ENCODE results near the gene RHBDD2.

GRCh38 chr7:75836798-75837197, 42.0 kb upstream of the RHBDD2 start:
- no peak for TF ChIP-seq EZH2 (IDR thresholded peaks at IDR 0.05; ENCODE audit: insufficient read depth, poor library complexity, severe bottlenecking)
- TF ChIP-seq EZH2phosphoT487 (IDR thresholded peaks at IDR 0.05; ENCODE audit: insufficient read depth, low read depth): no peak

All from GM23248 (cell line).